ENCODE results near the gene PIP5K1C. TPM values are rescaled to one million over a fixed set of nuclear protein-coding genes. Genes with fewer than 3 reads are reported as not detected.
A peak's percentile ranks its signal among the peaks of the same experiment; 100 is the strongest.

PIP5K1C gene
- total RNA-seq, 1 experiment from 2014 or later = 5.3 TPM

DNA sequence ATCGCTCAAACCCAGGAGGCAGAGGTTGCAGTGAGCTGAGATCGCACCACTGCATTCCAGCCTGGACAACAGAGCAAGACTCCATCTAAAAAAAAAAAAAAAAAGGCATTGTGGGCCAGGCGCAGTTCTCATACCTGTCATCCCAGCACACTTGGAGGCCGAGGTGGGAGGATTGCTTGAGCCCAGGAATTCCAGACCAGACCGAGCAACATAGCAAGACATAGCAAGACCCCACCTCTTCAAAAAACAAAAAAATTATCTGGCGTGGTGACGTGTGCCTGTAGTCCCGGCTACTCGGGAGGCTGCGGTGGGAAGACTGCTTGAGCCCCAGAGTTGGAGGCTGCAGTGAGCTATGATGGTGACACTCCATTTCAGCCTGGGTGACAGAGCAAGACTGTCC lies 18.0 kb downstream of the PIP5K1C start:
- no peak for DNase-seq (ENCODE audit: low spot score)
- in situ Hi-C loops (cut with HindIII; ENCODE audit: low sequenced_read_pairs) = no loop called here

DNA sequence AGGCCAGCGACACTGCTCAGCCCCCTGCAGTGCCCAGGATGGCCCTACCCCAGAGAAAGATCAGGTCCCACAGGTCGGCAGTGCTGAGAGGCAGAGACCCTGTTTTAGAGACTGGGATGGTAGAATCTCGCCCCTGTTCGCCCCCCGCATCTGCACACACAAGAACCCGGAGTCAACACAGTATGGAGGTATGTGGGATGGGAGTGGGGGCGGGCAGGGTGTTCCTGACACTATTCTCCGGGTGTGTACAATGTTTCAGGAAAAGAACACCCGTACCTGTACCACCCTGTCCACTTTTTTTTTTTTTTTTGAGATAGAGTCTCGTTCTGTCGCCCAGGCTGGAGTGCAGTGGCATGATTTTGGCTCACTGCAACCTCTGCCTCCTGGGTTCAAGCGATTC lies 19.3 kb downstream of the PIP5K1C start:
- in situ Hi-C loops (cut with HindIII; ENCODE audit: low sequenced_read_pairs) = no loop called here
- DNase-seq (ENCODE audit: low spot score) = no peak

DNA sequence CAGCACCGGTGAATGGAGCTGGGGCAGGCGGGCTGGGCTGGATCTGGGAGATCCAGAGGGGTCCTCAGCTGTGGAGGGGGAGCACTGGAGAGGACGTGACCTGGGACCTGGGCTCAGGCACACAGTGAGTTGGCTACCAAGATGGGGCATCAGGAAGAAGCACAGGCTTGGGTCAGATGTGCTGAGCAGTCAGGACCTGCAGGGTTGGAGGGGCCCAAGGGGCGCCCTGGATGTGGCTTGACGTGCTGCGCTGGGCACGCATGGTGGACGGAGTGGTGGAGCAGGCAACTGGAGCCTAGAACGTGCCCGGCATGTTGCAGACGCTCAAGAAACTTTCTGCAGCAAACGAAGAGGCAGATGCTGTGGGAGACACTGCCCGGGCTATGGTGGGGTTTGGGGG lies 20.7 kb downstream of the PIP5K1C start:
- in situ Hi-C loops (cut with HindIII; ENCODE audit: low sequenced_read_pairs) = no loop called here
- no peak for DNase-seq (ENCODE audit: low spot score)

DNA sequence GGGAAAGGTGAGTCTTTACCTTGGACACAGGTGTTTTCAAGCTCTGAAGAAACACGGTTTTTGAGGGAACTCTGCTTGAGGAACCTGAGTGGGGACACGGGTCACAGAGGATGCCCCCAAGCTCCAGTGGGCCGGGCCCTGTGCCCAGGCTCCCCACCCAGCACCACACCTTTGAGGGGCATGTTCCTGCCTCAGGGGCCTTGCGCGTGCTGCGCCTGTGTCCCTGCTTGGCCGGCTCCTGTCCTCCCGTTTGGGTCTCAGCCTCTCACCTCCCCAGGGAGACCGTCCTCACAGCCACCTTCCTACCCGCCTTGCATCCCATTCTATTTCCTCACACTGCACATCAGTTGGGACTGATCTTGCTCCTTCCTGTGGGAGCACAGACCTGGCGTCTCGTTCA lies 21.1 kb downstream of the PIP5K1C start:
- in situ Hi-C loops (cut with HindIII; ENCODE audit: low sequenced_read_pairs) = no loop called here
- DNase-seq (ENCODE audit: low spot score) = no peak

DNA sequence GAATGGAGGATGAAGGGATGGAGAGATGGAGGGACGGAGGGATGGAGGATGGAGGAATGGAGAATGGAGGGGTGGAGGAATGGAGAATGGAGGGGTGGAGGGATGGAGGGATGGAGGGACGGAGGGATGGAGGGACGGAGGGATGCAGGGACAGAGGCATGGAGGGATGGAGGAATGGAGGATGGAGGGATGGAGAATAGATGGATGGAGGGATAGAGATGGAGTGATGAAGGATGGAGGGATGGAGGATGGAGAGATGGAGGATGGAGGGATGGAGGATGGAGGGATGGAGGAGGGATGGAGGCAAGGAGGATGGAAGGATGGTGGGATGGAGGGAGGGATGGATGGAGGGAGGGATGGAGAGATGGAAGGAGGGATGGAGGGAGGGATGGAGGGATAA lies 22.1 kb downstream of the PIP5K1C start:
- in situ Hi-C loops (cut with HindIII; ENCODE audit: low sequenced_read_pairs) = no loop called here

DNA sequence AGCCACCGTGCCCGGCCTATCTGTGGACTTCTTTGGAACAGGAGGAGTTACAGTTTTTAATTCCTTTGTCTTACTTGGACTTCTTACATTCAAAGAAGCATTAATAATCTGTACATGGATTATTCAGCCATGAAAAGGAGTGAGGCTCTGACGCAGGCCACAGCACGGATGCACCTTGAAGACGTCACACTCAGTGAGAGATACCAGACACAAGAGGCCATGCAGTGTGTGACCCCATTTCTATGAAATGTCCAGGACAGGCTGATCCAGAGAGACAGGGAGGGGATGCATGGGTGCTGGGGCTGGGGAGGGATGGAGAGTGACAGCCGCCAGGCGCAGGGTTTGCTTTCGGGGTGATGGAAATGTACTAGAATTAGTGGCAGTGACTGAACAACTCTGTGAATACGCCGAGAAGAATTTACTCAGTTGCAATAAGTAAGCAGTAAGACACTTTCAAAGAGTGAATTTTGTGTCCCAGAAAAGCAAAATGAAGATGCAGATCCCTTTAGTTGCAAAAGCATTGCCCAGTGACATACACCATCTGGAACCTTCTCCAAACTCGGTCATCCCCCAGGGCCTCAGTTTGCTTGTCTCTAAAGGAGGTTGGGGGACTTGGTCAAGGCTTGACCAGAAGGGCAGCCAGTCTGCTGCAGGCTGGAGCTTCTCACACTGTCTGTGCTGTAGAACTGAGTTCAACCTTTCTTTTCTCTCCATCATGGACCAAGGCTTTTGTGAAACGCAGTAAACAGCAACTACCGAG lies 25.3 kb downstream of the PIP5K1C start:
- in situ Hi-C loops (cut with HindIII; ENCODE audit: low sequenced_read_pairs) = no loop called here

More for the DNA sequence above, 22.1 kb downstream of the PIP5K1C start:
- no peak for DNase-seq (ENCODE audit: low spot score)

DNA sequence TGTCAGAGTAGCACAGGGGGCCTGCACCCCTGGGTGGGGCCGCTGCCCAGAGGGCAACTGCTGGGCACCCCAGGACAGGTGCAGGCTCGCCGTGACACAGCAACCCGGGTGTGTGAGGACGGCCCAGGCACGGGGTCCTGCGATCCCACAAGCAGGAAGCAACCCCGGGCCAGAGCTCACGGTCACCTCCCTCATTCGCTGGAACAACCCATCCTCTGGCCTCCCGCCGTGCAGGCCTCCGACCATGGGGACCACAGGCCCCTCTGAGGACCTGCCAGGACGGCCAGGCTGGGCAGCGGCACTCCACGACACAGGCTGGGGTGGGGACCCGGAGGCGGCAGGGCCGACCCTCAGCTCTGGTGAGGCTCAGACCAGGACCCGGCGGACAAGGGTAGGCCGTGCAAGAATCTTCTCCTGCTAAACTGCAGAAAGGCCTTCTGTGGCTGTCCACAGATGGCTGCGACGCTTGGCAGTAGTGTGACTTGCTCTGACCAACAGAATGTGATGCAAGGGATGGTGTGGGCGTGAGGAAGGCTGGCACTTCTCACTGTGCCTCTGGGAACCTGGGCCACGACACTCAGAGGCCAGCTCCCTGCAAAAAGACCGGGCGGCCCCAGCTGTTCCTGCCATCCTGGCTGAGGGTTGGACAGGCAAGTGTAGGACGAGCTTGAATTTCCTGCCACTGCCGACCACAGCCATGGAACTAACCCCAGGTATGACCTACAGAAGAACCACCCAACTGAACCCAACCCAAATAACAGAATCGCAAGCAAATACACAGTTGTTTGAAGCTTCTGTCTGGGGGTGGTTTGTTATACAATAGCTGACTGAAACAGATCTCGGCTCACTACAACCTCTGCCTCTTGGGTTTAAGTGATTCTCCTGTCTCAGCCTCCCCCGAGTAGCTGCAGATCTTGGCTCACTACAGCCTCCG lies 26.5 kb downstream of the PIP5K1C start:
- DNase-seq (ENCODE audit: low spot score) = peak; percentile 66
- in situ Hi-C loops (cut with HindIII; ENCODE audit: low sequenced_read_pairs) = no loop called here

More for the DNA sequence above, 25.3 kb downstream of the PIP5K1C start:
- DNase-seq (ENCODE audit: low spot score) = no peak

DNA sequence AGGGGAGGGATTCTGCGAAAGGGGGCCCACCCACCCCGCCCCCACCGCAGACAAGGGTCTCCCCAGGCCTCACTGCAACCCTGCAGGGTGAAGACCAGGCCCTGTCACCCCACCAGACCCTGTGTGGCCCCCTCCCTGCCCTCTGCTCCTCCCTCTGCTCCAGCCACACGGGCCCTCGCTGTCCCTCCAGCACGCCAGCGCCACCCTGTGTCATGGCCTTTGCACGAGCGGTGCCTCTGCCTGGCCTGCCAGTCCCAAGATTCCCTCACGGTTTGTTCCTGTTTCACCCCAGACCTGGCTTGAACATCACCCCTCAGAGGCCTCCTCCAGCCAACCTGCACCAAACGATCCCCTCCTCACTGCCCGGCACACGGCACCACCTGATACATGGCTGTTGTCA lies 27.3 kb downstream of the PIP5K1C start:
- in situ Hi-C loops (cut with HindIII; ENCODE audit: low sequenced_read_pairs) = no loop called here
- no peak for DNase-seq (ENCODE audit: low spot score)

DNA sequence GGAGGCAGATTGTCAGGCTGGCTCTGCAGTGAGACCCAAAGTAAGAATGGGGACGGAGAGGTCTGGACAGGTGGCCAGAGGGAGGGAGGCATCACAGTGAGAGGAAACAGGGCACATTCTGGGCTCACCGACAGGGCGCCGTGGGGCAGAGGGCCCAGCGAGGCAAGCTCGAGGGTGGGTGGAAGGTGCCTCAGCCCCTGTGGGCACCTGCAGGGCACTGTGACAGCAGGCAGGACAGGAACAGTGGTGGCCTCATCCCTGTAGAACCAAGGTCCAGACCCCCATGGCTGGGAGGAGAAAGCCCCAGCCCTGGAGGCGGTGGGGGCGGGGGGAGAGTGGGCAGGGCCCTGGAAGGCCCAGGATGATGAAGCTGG lies 27.7 kb downstream of the PIP5K1C start:
- in situ Hi-C loops (cut with HindIII; ENCODE audit: low sequenced_read_pairs) = no loop called here

DNA sequence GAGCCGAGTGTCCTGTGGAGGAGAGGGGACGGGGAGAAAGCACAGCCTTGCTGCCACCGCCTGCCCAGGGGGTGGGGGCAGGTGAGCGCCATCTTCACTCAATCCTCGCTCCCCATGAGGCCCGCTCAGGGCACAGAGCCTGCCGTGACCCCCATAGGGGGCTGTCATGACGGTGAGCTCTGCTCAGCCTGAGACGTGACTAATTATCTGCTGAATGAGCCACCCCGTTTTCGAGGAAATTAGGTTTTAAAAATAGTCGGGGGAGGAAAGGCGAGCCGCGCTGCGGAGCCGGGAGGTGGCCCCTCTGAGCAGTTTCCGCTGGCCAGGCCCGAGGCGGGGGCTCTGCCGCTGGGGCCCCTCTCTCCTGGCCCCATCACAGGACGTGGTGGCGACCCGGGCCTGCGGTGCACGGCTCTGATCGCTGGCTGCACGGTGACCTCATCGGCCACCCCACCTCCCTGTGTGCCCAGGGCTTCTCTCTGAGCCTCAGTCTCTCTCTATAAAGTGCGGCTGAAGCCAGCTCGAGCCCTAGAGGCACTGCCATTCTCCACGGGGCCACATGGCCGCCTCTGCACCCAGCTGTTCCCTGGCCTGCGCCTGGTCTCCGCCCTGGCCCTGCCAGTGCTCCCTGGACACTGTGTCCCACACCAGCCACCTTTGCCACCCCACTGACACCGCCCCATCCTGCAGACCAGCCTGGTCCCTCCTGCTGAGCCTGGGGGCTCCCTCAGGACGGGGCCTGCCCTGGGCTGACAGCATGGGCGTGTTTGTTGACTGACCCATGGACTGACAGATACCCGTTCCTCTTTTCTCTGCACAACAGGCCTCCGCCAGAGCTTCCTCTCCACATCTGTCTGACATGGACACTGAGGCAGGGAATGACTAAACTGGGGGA lies 28.3 kb downstream of the PIP5K1C start:
- in situ Hi-C loops (cut with HindIII; ENCODE audit: low sequenced_read_pairs) = no loop called here
- DNase-seq (ENCODE audit: low spot score) = no peak

More for the DNA sequence above, 27.7 kb downstream of the PIP5K1C start:
- DNase-seq (ENCODE audit: low spot score) = no peak

DNA sequence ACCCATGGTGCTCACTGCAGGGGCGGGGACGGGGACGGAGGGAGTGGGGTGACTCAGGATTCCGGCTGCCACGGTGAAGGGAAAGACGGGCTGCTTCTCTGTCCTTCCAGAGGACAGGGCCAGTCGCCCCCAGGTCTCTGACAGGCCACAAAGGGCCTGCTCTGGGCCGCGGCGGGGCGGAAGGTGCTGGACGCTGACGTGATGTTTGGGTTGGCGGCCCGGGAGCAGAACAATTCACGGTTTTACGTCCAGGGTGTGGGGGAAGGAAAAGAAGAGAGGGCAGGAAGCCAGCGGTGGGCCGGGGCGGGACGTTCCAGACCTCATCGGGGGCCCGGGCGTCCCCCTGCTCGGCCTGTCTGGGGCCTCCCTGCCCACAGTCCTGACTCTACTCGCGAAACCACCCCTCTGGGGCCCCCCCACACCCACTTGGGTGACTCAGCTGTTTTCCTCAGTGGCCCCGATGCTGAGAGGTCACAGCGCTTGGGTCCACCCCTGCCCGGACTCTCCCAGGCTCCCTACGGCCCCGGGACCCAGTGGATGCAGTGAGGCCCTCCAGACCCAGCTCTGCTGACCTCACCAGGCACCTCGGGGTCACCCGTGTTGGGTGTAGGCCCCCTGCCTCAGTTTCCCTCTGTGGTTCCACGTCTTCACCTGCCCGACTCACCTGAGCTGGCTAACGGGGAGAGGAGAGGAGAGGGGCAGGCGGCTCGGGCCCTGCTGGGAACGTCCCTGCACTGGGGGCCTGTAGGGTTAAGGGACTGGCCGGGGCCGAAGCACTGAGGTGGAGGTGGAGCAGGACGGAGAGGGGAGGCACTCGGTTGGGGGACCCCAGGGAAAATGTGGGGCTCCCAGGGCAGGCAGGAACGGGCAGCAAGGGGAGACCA lies 29.2 kb downstream of the PIP5K1C start:
- no peak for DNase-seq (ENCODE audit: low spot score)
- in situ Hi-C loops (cut with HindIII; ENCODE audit: low sequenced_read_pairs) = no loop called here

DNA sequence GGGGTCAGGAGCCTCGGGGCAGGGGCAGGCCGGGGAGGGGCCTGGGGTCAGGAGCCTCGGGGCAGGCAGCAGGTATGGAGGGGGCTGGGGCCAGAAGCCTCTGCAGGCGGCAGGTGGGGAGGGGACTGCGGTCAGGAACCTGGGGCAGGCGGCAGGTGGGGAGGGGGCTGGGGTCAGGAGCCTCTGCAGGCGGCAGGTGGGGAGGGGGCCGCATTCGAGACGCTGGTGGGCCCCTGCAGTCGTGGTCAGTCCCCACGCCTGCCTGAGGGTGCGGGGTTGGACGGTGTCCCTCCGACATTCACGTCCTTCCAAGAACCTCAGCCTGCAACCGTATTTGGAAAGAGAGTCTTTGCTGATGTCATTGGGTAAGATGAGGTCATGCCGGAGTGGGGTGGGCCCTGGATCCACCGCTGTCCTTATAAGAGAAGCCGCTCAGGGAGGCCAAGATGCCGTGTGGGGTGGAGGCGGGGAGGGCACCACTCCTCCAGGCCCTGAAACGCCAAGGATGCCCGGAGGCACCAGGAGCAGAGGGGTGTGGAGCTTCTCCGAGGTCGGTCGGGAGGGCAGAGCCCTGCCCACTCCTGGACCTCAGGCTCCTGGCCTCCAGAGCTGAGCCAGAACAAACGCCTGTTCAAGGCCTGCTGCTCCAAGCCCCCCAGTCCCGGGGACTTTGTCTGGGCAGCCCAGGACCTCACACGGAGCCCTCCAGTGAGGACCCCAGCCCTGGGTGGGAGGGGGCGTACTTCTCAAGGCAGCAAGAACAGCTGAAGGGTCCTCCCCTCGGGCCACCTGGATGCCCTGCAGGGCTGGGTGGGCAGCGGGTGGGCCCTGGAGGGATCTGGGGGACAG lies 30.1 kb downstream of the PIP5K1C start:
- DNase-seq (ENCODE audit: low spot score) = peak; percentile 75

DNA sequence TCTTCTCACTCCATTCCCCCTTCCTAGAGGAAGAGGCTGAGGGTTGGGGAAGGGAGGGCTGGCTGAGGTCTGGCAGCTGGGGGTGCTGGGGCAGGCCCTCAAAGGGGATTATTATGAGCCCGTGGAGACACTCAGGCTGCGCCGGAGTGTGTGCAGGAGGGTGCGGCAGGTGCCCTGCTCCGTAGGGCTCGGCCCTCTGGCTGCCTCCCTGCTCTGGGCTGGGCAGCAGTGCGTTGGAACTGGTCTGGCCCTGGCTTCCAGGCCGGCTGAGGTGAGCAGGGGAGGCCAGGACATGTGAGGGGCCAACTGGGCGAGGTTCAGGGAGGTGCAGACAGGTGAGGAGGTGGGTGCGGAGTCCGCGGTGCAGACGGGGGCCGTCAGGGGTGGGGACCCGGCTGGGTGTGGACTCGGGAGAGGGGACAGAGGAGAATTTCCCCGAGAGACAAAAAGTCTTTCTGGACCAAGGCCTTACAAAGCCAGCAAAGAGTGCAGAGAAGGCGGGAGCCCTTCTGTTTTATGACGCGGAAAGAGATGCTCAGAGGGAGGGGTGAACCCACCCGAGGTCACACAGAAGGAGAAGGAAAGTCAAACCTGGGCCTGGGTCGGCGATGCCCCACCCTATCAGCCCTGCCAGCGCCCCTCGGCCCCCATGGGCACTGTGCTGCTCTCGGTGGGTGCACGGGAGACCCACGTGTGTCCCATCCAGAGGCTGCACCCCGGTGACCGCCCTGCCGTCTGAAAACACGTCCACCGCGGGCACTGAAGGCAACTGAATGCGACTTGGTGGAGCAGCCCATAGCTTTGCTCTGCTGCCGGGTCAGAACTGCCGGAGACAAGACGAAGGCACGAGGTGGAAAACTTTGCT lies 31.0 kb downstream of the PIP5K1C start:
- in situ Hi-C loops (cut with HindIII; ENCODE audit: low sequenced_read_pairs) = no loop called here
- DNase-seq (ENCODE audit: low spot score) = peak; percentile 28

More for the DNA sequence above, 30.1 kb downstream of the PIP5K1C start:
- in situ Hi-C loops (cut with HindIII; ENCODE audit: low sequenced_read_pairs) = no loop called here

DNA sequence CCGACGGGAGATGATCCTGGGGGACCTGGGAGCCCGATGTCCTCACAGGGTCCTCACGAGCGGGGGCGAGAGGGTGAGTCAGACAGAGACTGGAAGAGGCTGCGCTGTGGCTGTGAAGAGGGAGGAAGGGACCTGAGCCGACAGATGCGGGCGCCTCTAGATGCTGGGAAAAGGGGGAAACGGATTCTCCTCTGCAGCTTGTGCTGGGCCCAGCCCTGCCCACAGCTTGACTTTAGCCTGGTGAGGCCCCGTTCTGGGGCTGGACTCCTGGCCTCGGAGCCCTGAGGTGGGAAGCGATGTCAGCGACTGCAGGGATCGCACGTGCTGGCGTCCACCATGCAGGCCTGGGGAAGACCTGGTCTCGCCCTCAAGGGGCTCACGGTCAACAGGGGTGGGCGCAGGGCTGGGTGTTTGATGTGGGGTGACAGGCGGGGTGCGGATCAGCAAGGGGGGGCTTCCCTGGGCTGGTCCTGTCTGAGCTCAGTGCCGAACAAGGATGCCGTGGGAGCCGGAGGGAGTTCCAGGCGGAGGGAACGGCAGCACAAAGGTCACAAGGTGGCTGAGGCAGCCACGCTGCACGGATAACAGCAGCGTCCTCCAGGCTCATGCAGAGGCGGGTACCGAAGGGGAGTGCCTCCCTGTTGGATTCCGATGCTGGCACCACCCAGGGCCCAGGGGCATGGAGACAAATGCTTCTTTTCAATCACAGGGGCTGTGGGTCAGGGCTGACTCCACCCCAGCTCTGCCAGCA lies 31.8 kb downstream of the PIP5K1C start:
- DNase-seq (ENCODE audit: low spot score) = no peak
- in situ Hi-C loops (cut with HindIII; ENCODE audit: low sequenced_read_pairs) = no loop called here

DNA sequence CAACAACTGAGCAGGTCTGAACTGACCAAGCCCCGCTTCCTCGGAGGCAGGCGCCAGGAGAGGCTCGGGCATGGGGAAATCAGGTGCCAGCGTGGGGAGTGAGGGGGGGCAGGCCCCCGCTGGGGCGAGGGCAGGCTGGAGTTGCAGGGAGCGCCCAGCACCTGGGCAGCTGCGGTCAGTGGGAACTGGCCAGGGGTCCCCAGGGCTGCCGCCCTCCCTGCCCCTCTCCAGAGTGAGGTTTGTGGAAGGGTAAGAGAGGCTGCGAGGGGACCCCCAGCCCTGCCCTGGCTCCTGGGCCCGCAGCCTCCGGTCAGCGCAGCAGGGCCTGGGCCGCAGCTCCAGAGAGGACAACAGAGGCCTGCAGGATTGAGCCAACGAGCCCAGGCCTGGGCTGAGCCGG lies 32.5 kb downstream of the PIP5K1C start:
- DNase-seq (ENCODE audit: low spot score) = no peak
- in situ Hi-C loops (cut with HindIII; ENCODE audit: low sequenced_read_pairs) = no loop called here

DNA sequence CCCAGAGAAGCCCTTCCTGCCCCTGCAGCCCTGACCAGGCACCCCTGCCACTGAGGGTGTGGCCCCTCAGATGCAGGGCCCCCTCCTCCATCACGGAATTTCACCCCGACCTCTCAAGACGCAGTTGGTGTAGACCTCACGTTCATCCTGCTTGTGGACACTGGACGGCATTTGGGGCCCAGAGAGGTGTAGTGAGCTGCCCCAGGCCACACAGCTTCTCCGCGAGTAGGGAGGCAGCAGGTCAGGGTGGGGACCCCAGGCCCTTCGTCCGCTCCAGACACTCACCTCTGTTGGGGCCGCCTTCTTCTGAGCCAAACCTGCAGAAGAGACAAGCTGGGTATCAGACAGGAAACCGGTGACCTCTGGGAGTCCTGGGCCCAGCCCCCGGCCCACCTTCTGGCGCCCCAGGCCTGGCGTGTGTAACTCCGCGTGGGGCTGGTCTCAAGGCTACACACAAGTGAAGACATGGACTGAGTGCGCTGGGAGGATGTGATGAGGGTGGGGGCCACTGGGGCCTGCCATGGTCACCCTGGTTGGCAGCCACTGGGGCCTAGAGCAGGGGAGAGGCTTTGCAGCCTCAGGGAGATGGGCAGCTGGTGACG lies 33.1 kb downstream of the PIP5K1C start:
- in situ Hi-C loops (cut with HindIII; ENCODE audit: low sequenced_read_pairs) = no loop called here
- DNase-seq (ENCODE audit: low spot score) = no peak

Measured in G401 (cell line).